ENCODE results near the gene RICTOR. TPM values are rescaled to one million over a fixed set of nuclear protein-coding genes. Genes with fewer than 3 reads are reported as not detected.

RICTOR gene
- total and polyA plus RNA-seq, 4 donors: 3.9 to 69.5 (median 31.7) TPM

DNA sequence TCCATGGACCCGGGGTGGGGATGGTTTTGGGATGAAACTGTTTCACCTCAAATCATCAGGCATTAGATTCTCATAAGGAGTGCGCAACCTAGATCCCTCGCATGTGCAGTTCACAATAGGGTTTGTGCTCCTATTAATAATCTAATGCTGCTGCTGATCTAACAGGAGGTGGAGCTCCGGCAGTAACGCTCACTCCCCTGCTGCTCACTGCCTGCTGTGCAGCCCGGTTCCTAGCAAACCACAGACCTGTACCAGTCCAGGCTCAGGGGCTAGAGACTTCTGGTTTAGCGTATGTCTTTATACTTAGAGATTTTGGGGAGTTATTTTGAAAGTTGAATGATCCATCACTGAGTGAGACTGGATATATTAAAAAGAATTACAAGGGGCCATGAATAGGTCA is 50.2 kb downstream of the RICTOR start:
- ATAC-seq (ENCODE audit: low FRiP score) (no peak), DNase-seq (no peak)
- Histone ChIP-seq H3K4me1 (ENCODE audit: control insufficient read depth in 1 of 2, insufficient read depth in 2 of 2, low read length in 2 of 2) (no peaks in the 10 kb centered on the region), H3K36me3 (ENCODE audit: control insufficient read depth in 1 of 2, insufficient read depth in 2 of 2, low read length in 1 of 2) (no peaks in the 10 kb centered on the region), H3K9me3 (ENCODE audit: control insufficient read depth, low read length) (no peaks in the 10 kb centered on the region), H3K27ac (ENCODE audit: low read depth in 1 of 2, low read length in 2 of 2) (no peak overlapping the region), H3K27me3 (ENCODE audit: control insufficient read depth in 1 of 2, insufficient read depth in 2 of 2, low read length in 1 of 2) (no peaks in the 10 kb centered on the region), H3K4me3 (ENCODE audit: low read length in 2 of 2) (no peak overlapping the region)
- 69 to 73% methylated on average over 7 of the region's 7 CpGs for WGBS, 2 donors
- intact Hi-C loops (cut with DNase I): no loop called here

DNA sequence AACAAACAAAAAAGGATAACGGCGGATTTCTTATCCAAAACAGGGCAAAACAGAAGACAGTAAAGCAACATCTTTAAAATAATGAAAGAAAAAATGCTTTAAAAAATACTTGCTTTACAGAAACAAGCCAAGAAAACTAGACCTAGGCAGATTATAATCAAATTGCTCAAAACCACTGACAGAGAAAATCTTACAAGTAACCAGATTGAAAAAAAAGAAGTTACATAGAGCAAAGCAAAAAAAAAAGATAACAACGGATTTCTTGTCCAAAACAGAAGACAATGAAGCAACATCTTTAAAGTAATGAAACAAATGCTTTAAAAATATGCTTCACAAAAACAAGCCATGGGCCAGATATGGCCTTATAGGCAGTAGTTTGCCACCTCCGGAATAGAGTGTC is 51.1 kb downstream of the RICTOR start:
- no peaks in the 10 kb centered on the region for H3K27me3 ChIP-seq (ENCODE audit: control insufficient read depth in 1 of 2, insufficient read depth in 2 of 2, low read length in 1 of 2)
- no peak overlapping the region for H3K27ac ChIP-seq (ENCODE audit: low read depth in 1 of 2, low read length in 2 of 2)
- no peaks in the 10 kb centered on the region for H3K9me3 ChIP-seq (ENCODE audit: control insufficient read depth, low read length)
- ATAC-seq (ENCODE audit: low FRiP score): no peak
- DNase-seq: no peak
- no peak overlapping the region for H3K4me3 ChIP-seq (ENCODE audit: low read length in 2 of 2)
- intact Hi-C loops (cut with DNase I): no loop called here
- no peaks in the 10 kb centered on the region for H3K36me3 ChIP-seq (ENCODE audit: control insufficient read depth in 1 of 2, insufficient read depth in 2 of 2, low read length in 1 of 2)
- 80 to 85% methylated on average over 4 of the region's 4 CpGs for WGBS, 2 donors
- H3K4me1 ChIP-seq (ENCODE audit: control insufficient read depth in 1 of 2, insufficient read depth in 2 of 2, low read length in 2 of 2): no peaks in the 10 kb centered on the region

DNA sequence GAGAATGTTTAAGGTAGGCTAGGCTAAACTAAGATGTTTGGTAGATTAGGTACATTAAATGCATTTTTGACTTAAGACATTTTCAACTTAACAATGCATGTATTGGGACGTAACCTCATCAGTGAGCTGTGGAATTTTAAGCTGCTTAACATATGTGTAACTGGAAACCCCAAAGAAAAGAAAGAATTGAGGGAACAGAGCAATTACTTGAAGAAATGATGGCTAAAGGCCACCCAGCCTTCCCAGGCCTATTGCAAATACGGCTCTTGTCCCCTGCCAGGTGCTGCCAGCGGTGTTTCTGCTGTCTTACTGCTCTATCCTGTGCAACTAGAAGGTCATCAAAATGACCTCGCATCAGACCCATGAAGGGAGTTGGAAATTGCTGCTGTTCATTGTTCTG is 52.0 kb downstream of the RICTOR start:
- intact Hi-C loops (cut with DNase I): no loop called here
- 96 to 98% methylated on average over 4 of the region's 4 CpGs for WGBS, 2 donors

GRCh38 chr5:39021413-39021812 is 52.8 kb downstream of the RICTOR start:
- H3K27ac ChIP-seq (ENCODE audit: low read depth in 1 of 2, low read length in 2 of 2): no peak overlapping the region
- no peak for DNase-seq

More for the DNA sequence above, 52.0 kb downstream of the RICTOR start:
- Histone ChIP-seq H3K9me3 (ENCODE audit: control insufficient read depth, low read length) (no peaks in the 10 kb centered on the region), H3K4me3 (ENCODE audit: low read length in 2 of 2) (no peak overlapping the region), H3K36me3 (ENCODE audit: control insufficient read depth in 1 of 2, insufficient read depth in 2 of 2, low read length in 1 of 2) (no peaks in the 10 kb centered on the region), H3K27me3 (ENCODE audit: control insufficient read depth in 1 of 2, insufficient read depth in 2 of 2, low read length in 1 of 2) (no peaks in the 10 kb centered on the region), H3K4me1 (ENCODE audit: control insufficient read depth in 1 of 2, insufficient read depth in 2 of 2, low read length in 2 of 2) (no peaks in the 10 kb centered on the region), H3K27ac (ENCODE audit: low read depth in 1 of 2, low read length in 2 of 2) (no peak overlapping the region)
- DNase-seq (no peak), ATAC-seq (ENCODE audit: low FRiP score) (no peak)

DNA sequence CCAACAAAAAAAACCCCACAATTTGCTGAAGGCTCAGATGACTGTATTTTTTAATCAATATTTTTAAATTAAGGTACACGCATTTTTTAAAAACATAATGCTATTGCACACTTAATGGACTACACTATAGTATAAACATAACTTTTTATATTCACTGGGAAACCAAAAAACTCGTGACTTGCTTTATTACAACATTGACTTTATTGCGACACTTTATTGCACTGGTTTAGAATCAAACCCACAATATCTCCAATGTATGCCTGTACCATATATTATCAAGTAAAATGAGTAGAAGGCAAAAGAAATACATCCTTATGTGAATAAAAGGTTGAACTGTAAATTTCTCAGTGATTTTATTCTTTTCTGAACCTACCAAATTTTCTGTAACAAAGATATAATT is 53.7 kb downstream of the RICTOR start:
- Histone ChIP-seq H3K27me3 (ENCODE audit: control insufficient read depth in 1 of 2, insufficient read depth in 2 of 2, low read length in 1 of 2) (no peaks in the 10 kb centered on the region), H3K36me3 (ENCODE audit: control insufficient read depth in 1 of 2, insufficient read depth in 2 of 2, low read length in 1 of 2) (no peaks in the 10 kb centered on the region), H3K4me1 (ENCODE audit: control insufficient read depth in 1 of 2, insufficient read depth in 2 of 2, low read length in 2 of 2) (no peaks in the 10 kb centered on the region), H3K4me3 (ENCODE audit: low read length in 2 of 2) (no peak overlapping the region), H3K9me3 (ENCODE audit: control insufficient read depth, low read length) (no peaks in the 10 kb centered on the region), H3K27ac (ENCODE audit: low read depth in 1 of 2, low read length in 2 of 2) (no peak overlapping the region)
- DNase-seq (no peak), ATAC-seq (ENCODE audit: low FRiP score) (no peak)
- 92 to 95% methylated on average over 3 of the region's 3 CpGs for WGBS, 2 donors
- intact Hi-C loops (cut with DNase I): no loop called here

More at GRCh38 chr5:39021413-39021812, 52.8 kb downstream of the RICTOR start:
- H3K27me3 ChIP-seq (ENCODE audit: control insufficient read depth in 1 of 2, insufficient read depth in 2 of 2, low read length in 1 of 2): no peaks in the 10 kb centered on the region
- WGBS, 2 donors: 38 to 41% methylated on average over 1 of the region's 1 CpG
- no peak overlapping the region for H3K4me3 ChIP-seq (ENCODE audit: low read length in 2 of 2)
- intact Hi-C loops (cut with DNase I): no loop called here
- no peaks in the 10 kb centered on the region for H3K4me1 ChIP-seq (ENCODE audit: control insufficient read depth in 1 of 2, insufficient read depth in 2 of 2, low read length in 2 of 2)
- H3K9me3 ChIP-seq (ENCODE audit: control insufficient read depth, low read length): no peaks in the 10 kb centered on the region
- no peak for ATAC-seq (ENCODE audit: low FRiP score)
- H3K36me3 ChIP-seq (ENCODE audit: control insufficient read depth in 1 of 2, insufficient read depth in 2 of 2, low read length in 1 of 2): no peaks in the 10 kb centered on the region

GRCh38 chr5:39019254-39019653 is 54.9 kb downstream of the RICTOR start:
- 89 to 96% methylated on average over 4 of the region's 4 CpGs for WGBS, 2 donors
- no peaks in the 10 kb centered on the region for H3K36me3 ChIP-seq (ENCODE audit: control insufficient read depth in 1 of 2, insufficient read depth in 2 of 2, low read length in 1 of 2)
- intact Hi-C loops (cut with DNase I): loop anchor here (5.0 kb wide), 1 partner anchor 53 kb away; the partner anchor contains the start of gene RICTOR (in 2 of the 2)
- H3K27me3 ChIP-seq (ENCODE audit: control insufficient read depth in 1 of 2, insufficient read depth in 2 of 2, low read length in 1 of 2): no peaks in the 10 kb centered on the region
- no peak overlapping the region for H3K4me3 ChIP-seq (ENCODE audit: low read length in 2 of 2)
- H3K4me1 ChIP-seq (ENCODE audit: control insufficient read depth in 1 of 2, insufficient read depth in 2 of 2, low read length in 2 of 2): no peaks in the 10 kb centered on the region
- DNase-seq (no peak), ATAC-seq (ENCODE audit: low FRiP score) (no peak)
- peak overlapping the region in 1 of 2 donors; percentile 43 for H3K27ac ChIP-seq (ENCODE audit: low read depth in 1 of 2, low read length in 2 of 2)
- H3K9me3 ChIP-seq (ENCODE audit: control insufficient read depth, low read length): no peaks in the 10 kb centered on the region

- H3K9me3 ChIP-seq (ENCODE audit: control insufficient read depth, low read length): no peaks in the 10 kb centered on the region
- ATAC-seq (ENCODE audit: low FRiP score): no peak
- H3K4me3 ChIP-seq (ENCODE audit: low read length in 2 of 2): no peak overlapping the region
- H3K27ac ChIP-seq (ENCODE audit: low read depth in 1 of 2, low read length in 2 of 2): no peak overlapping the region
- no peaks in the 10 kb centered on the region for H3K36me3 ChIP-seq (ENCODE audit: control insufficient read depth in 1 of 2, insufficient read depth in 2 of 2, low read length in 1 of 2)
- H3K27me3 ChIP-seq (ENCODE audit: control insufficient read depth in 1 of 2, insufficient read depth in 2 of 2, low read length in 1 of 2): no peaks in the 10 kb centered on the region
- intact Hi-C loops (cut with DNase I): loop anchor here (5.0 kb wide), 1 partner anchor 55 kb away; the partner anchor contains the start of gene RICTOR (in 2 of the 2)
- WGBS, 2 donors: 81 to 82% methylated on average over 2 of the region's 2 CpGs
- no peak for DNase-seq
- H3K4me1 ChIP-seq (ENCODE audit: control insufficient read depth in 1 of 2, insufficient read depth in 2 of 2, low read length in 2 of 2): no peaks in the 10 kb centered on the region
These were observed 56.7 kb downstream of the RICTOR start for GRCh38 chr5:39017504-39017903.

DNA sequence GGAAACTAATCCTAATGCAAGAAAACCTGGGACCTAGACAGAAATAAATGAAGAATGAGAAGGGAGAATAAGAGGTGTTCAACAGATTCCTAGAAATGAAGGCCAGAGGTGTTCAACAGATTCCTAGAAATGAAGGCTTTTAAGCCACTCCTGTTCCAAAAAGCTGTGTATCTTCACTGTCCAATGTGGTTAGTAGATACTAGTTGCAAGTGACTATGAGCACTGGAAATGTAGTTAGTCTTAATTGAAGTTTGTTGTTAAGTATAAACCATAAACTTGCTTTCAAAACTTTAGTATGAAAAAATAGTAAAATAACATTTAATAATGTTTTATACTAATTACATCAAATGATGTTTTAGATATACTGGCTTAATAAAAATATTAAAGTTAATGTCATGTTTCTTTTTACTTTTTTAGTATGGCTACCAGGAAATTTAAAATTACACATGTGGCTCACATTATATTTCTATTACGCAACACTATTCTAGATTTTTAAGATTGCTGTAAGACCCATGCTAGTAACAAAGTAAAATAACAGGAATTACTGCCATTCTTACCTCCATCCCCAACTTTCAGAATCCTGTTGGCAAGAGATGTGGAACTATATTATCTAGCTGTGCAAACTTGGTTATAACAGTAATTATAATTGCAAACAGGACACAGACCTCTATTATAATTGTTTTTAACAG is 57.5 kb downstream of the RICTOR start:
- no peaks in the 10 kb centered on the region for H3K4me1 ChIP-seq (ENCODE audit: control insufficient read depth in 1 of 2, insufficient read depth in 2 of 2, low read length in 2 of 2)

More for the DNA sequence above, 57.5 kb downstream of the RICTOR start:
- Histone ChIP-seq H3K36me3 (ENCODE audit: control insufficient read depth in 1 of 2, insufficient read depth in 2 of 2, low read length in 1 of 2) (no peaks in the 10 kb centered on the region), H3K9me3 (ENCODE audit: control insufficient read depth, low read length) (no peaks in the 10 kb centered on the region), H3K4me3 (ENCODE audit: low read length in 2 of 2) (no peak overlapping the region), H3K27ac (ENCODE audit: low read depth in 1 of 2, low read length in 2 of 2) (no peak overlapping the region), H3K27me3 (ENCODE audit: control insufficient read depth in 1 of 2, insufficient read depth in 2 of 2, low read length in 1 of 2) (no peaks in the 10 kb centered on the region)
- intact Hi-C loops (cut with DNase I): loop anchor here (5.0 kb wide), 1 partner anchor 56 kb away; the partner anchor contains the start of gene RICTOR (in 2 of the 2)
- DNase-seq: no peak
- 98 to 99% methylated on average over 1 of the region's 1 CpG for WGBS, 2 donors
- no peak for ATAC-seq (ENCODE audit: low FRiP score)

All from aorta (tissue), 5 donors.